GM12864 (cell line): Measurements from ENCODE around the gene REC114.
"Not testable (repeated sequence)": the region's sequence is repeated elsewhere in the genome, so short reads cannot be mapped to it uniquely, and the experiment has no call there.

Experiments
- DNase-seq: peaks from one replicate; pipeline ENCODE4 v3.0.0-alpha.2; 2011; ENCODE audit warnings: low read depth
- H3K4me3 ChIP-seq: 2 replicates; pipeline ENCODE4 v1.5.1; 2011; ENCODE audit warnings: mild to moderate bottlenecking, low read depth, low read length, control low read depth
- TF ChIP-seq, protein P1 (sequence below): IDR thresholded peaks from 2 replicates; pipeline ENCODE4 v1.5.1; 2011; ENCODE audit warnings: low read depth, mild to moderate bottlenecking, moderate library complexity, low read length, control low read depth, inconsistent platforms; ENCODE audit errors: missing control alignments

Gene REC114

DNA sequence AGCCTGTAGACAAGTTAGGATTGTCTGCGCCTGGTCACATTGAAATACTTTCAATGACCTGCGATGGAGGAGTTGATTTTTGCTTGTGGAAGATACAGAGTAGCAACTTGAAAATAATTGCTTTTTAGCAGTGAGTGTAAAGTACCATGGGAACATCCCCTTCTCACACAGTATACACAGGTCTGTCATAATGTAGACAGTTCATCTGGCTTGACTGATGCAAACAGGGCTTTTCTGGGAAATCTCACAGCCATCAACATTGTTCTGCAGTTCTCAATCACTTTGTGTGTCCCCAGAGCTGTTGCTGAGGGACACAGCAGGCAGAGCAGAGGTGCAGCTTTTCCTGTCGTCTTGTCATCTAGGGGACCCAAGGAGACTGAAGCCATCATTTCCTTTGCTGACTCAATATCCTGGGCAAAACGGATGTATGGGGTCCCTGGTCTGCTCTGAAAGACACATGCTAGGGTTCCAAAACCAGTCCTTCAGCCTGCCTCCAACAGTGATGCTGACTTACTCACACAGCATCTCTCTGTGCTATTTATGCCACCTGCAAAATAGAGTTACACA lies 5.3 kb upstream of the REC114 start:
- TF ChIP-seq, protein P1, sequence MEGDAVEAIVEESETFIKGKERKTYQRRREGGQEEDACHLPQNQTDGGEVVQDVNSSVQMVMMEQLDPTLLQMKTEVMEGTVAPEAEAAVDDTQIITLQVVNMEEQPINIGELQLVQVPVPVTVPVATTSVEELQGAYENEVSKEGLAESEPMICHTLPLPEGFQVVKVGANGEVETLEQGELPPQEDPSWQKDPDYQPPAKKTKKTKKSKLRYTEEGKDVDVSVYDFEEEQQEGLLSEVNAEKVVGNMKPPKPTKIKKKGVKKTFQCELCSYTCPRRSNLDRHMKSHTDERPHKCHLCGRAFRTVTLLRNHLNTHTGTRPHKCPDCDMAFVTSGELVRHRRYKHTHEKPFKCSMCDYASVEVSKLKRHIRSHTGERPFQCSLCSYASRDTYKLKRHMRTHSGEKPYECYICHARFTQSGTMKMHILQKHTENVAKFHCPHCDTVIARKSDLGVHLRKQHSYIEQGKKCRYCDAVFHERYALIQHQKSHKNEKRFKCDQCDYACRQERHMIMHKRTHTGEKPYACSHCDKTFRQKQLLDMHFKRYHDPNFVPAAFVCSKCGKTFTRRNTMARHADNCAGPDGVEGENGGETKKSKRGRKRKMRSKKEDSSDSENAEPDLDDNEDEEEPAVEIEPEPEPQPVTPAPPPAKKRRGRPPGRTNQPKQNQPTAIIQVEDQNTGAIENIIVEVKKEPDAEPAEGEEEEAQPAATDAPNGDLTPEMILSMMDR: no peak
- no peak overlapping the region for H3K4me3 ChIP-seq
- DNase-seq: no peak

GRCh38 chr15:73438651-73439050 lies 4.3 kb upstream of the REC114 start:
- H3K4me3 ChIP-seq: no peak overlapping the region
- DNase-seq: no peak
- TF ChIP-seq, protein P1: no peak

DNA sequence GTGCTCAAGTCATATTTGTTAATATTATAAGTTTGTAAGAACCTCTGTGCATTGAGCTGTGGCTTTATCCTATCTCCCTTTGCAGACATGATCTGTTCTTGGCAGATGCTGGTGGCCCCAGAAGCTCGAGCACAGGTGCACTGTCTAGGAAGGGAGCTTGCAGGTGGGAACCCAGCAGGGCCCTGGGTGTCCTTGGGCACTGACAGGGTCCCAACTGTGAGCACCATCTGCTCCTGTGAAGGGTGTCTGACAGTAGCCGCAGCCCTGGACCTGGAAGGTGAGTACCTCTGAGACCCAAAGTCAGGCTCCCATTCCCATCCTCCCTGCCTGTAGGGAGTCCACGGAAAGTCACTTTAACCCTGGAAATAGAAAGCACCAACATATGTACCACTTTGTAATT lies 2.4 kb upstream of the REC114 start:
- no peak for DNase-seq
- no peak overlapping the region for H3K4me3 ChIP-seq
- TF ChIP-seq, protein P1: no peak

DNA sequence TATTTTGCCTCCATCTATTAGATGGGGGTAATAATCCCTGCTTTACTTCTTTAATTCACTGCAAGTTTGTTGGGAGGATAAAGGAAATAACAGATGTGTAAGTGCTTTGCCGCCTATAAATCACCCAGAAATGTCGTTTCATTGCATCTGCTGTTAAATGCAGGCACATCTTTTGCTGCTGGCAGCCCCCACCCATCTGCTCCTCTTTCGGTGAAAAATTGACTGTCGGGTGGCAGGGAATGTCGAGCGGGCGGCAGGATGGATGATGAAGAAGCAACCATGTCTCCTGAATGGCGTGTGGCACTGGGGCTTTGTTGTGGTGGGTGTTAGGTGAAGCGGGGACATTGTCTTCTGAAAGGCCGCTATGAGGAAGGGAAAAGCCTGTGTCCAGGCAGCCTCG lies 543 bp upstream of the REC114 start:
- TF ChIP-seq, protein P1: no peak
- DNase-seq: no peak
- no peak overlapping the region for H3K4me3 ChIP-seq

DNA sequence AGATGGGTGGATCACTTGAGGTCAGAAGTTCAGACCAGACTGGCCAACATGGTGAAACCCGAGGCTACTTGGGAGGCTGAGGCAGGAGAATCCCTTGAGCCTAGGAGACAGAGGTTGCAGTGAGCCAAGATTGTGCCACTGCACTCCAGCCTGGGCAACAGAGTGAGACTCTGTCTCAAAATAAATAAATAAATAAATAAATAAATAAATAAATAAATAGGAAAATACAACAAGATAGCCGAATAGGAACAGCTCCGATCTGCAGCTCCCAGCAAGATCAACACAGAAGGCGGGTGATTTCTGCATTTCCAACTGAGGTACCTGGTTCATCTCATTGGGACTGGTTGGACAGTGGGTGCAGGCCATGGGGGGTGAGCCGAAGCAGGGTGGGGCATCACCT lies 4.5 kb downstream of the REC114 start:
- not testable (repeated sequence) for DNase-seq, H3K4me3 ChIP-seq

DNA sequence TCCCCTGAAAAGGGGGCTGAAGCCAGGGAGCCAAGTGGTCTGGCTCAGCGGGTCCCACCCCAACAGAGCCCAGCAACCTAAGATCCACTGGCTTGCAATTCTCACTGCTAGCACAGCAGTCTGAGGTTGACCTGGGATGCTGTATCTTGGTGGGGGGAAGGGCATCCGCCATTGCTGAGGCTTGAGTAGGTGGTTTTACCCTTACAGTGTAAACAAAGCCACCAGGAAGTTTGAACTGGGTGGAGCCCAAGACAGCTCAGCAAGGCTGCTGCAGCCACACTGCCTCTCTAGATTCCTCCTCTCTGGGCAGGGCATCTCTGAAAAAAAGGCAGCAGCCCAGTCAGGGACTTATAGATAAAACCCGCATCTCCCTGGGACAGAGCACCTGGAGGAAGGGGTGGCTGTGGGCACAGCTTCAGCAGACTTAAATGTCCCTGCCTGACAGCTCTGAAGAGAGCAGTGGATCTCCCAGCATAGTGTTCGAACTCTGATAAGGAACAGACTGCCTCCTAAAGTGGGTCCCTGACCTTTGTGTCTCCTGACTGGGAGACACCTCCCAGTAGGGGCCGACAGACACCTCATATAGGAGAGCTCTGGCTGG lies 5.3 kb downstream of the REC114 start:
- DNase-seq, H3K4me3 ChIP-seq: not testable (repeated sequence)

- not testable (repeated sequence) for H3K4me3 ChIP-seq, DNase-seq
Measured at GRCh38 chr15:73449980-73450379, 7.0 kb downstream of the REC114 start.

DNA sequence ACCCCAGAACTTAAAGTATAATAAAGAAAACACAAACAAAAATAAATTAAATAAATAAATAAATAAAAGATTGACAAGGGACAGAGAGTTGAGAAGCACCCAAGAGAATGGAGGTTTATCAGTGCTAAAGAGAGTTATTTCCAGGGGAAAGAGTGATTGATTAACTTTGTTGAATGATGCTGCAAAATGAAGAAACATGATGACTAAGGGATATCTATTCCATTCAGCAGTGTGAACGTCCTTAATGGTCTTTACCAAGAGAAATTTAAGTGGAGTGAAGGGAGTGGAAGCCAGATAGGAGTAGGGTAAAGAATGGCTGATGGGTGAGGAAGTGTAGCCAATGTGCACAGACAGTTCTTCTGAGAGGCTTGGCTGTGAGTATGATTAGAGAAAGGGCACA lies 11.1 kb downstream of the REC114 start:
- H3K4me3 ChIP-seq: no peak overlapping the region
- TF ChIP-seq, protein P1: no peak
- DNase-seq: no peak

DNA sequence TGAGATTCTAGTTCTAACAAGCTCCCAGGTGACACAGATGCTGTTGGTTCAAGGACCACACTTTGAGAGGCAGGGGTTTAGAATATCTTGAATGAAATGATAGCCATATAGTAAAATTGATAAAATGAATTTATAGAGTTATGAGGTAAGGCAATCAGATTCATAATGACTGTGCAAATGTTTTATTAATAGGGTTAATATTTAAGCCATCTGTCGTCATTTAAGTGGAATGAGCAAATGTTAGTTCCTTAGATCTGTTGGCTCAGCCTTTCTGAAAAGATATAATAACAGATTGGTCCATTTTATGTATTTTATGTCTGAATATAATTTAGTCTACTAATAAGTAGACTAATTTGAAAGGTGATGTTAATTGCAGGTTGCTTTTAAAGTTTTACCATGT lies 12.9 kb downstream of the REC114 start:
- no peak overlapping the region for H3K4me3 ChIP-seq
- TF ChIP-seq, protein P1: no peak
- DNase-seq: no peak
